Neural cell (in vitro differentiated cells): Measurements from ENCODE around the gene HAPLN2. TPM values are rescaled to one million over a fixed set of nuclear protein-coding genes. Genes with fewer than 3 reads are reported as not detected.
"Not testable (repeated sequence)": the region's sequence is repeated elsewhere in the genome, so short reads cannot be mapped to it uniquely, and the experiment has no call there.

Source experiments
- H2AFZ ChIP-seq: fragments of 200-600, 300-800 bp; sonication (generic), shearing (Covaris generic); 2 replicates; pipeline ENCODE4 v1.6.0; 2014; ENCODE audit warnings: low read depth, mild to moderate bottlenecking, antibody characterized with exemption, low read length, moderate library complexity
- H3F3A ChIP-seq: fragments of 200-600 bp; shearing (Covaris generic); 2 replicates; pipeline ENCODE4 v1.6.1; 2016; ENCODE audit warnings: mild to moderate bottlenecking, moderate library complexity, mixed read lengths, antibody characterized with exemption, low read length; ENCODE audit not compliant: insufficient read depth, poor library complexity, severe bottlenecking
- H3K27ac ChIP-seq: fragments of 200-600, 300-800 bp; sonication (generic), shearing (Covaris generic); 2 replicates; pipeline ENCODE4 v1.5.1; 2014; ENCODE audit warnings: mild to moderate bottlenecking, low read length, moderate library complexity
- H3K27me3 ChIP-seq: fragments of 300-800, 200-600 bp; sonication (generic), shearing (Covaris generic); 2 replicates; pipeline ENCODE4 v1.6.0; 2014; ENCODE audit warnings: mild to moderate bottlenecking, low read depth, low read length, moderate library complexity; ENCODE audit not compliant: insufficient read depth
- H3K36me3 ChIP-seq: fragments of 300-800, 200-600 bp; sonication (generic), shearing (Covaris generic); 2 replicates; pipeline ENCODE4 v1.5.1; 2014; ENCODE audit warnings: mild to moderate bottlenecking, antibody characterized with exemption, low read length, moderate library complexity; ENCODE audit not compliant: insufficient read depth
- H3K4me2 ChIP-seq: fragments of 300-800, 200-600 bp; sonication (generic), shearing (Covaris generic); 2 replicates; pipeline ENCODE4 v1.6.0; 2014; ENCODE audit warnings: mild to moderate bottlenecking, low read length
- H3K4me3 ChIP-seq: fragments of 300-800, 200-600 bp; sonication (generic), shearing (Covaris generic); 2 replicates; pipeline ENCODE4 v1.5.1; 2014; ENCODE audit warnings: mild to moderate bottlenecking, low read length, moderate library complexity
- H3K79me2 ChIP-seq: fragments of 200-600 bp; shearing (Covaris generic); replicated peaks from 2 replicates; pipeline ENCODE4 v1.6.0; 2014; ENCODE audit warnings: mild to moderate bottlenecking, low read length, moderate library complexity; ENCODE audit not compliant: insufficient read depth
- H3K9ac ChIP-seq: fragments of 300-800, 200-600 bp; sonication (generic), shearing (Covaris generic); 2 replicates; pipeline ENCODE4 v1.6.1; 2016; ENCODE audit warnings: mild to moderate bottlenecking, low read length, mixed read lengths
- H3K9me2 ChIP-seq: fragments of 200-600 bp; shearing (Covaris generic); 2 replicates; pipeline ENCODE4 v1.6.1; 2016; ENCODE audit warnings: mild to moderate bottlenecking, low read length, mixed read lengths; ENCODE audit not compliant: insufficient read depth
- H3K9me3 ChIP-seq: fragments of 200-600, 300-800 bp; sonication (generic), shearing (Covaris generic); 2 replicates; pipeline ENCODE4 v1.6.1; 2016; ENCODE audit warnings: mild to moderate bottlenecking, mixed run types, low read length, moderate library complexity, mixed read lengths
- H4K20me1 ChIP-seq: fragments of 200-600 bp; shearing (Covaris generic); 2 replicates; pipeline ENCODE4 v1.6.1; 2016; ENCODE audit warnings: mild to moderate bottlenecking, mixed run types; ENCODE audit not compliant: insufficient read depth
- EP300 ChIP-seq: fragments of 450-650 bp; conservative IDR thresholded peaks from 2 replicates; pipeline ENCODE4 v1.6.1; 2014; ENCODE audit warnings: antibody characterized with exemption, mild to moderate bottlenecking, moderate library complexity; ENCODE audit not compliant: poor library complexity, severe bottlenecking
- EZH2 ChIP-seq: fragments of 200-600, 300-800 bp; shearing (Covaris generic), sonication (generic); IDR thresholded peaks from 2 replicates; pipeline ENCODE4 v1.6.1; 2014; ENCODE audit warnings: antibody characterized with exemption, low read length, borderline replicate concordance, mild to moderate bottlenecking; ENCODE audit not compliant: insufficient read depth, poor library complexity, severe bottlenecking
- MXI1 ChIP-seq: fragments of 450-650 bp; conservative IDR thresholded peaks from 2 replicates; pipeline ENCODE4 v1.6.1; 2014; ENCODE audit warnings: antibody characterized with exemption, mild to moderate bottlenecking; ENCODE audit not compliant: poor library complexity, severe bottlenecking
- POLR2AphosphoS5 ChIP-seq: IDR thresholded peaks from 2 replicates; pipeline ENCODE4 v1.6.1; 2012
- RAD21 ChIP-seq: fragments of 450-650 bp; conservative IDR thresholded peaks from 2 replicates; pipeline ENCODE4 v1.6.1; 2014; ENCODE audit warnings: antibody characterized with exemption, mild to moderate bottlenecking, moderate library complexity
- SMC3 ChIP-seq: fragments of 450-650 bp; conservative IDR thresholded peaks from 2 replicates; pipeline ENCODE4 v1.6.1; 2014; ENCODE audit warnings: antibody characterized with exemption, mild to moderate bottlenecking, moderate library complexity; ENCODE audit not compliant: poor library complexity
- TAF1 ChIP-seq: IDR thresholded peaks from 2 replicates; pipeline ENCODE4 v1.6.1; 2012; ENCODE audit warnings: low read depth
- polyA plus RNA-seq: library from polyadenylated mRNA; depleted of rRNA; stranded (reverse); fragments of >200 nt; gene quantifications from 2 replicates; pipeline ENCODE4 v1.2.3, GENCODE V29; 2014
- TF ChIP-seq, protein P1 (sequence below): fragments of 450-650 bp; IDR thresholded peaks from 2 replicates; pipeline ENCODE4 v1.5.1; 2014; ENCODE audit warnings: antibody characterized with exemption, mild to moderate bottlenecking, moderate library complexity; ENCODE audit not compliant: poor library complexity, severe bottlenecking
- TF ChIP-seq, protein P2 (sequence below): IDR thresholded peaks from 2 replicates; pipeline ENCODE4 v1.6.1; 2012; ENCODE audit warnings: borderline replicate concordance

HAPLN2 gene
- polyA plus RNA-seq, 1 donor from 2014 or later = 22.9 TPM

DNA sequence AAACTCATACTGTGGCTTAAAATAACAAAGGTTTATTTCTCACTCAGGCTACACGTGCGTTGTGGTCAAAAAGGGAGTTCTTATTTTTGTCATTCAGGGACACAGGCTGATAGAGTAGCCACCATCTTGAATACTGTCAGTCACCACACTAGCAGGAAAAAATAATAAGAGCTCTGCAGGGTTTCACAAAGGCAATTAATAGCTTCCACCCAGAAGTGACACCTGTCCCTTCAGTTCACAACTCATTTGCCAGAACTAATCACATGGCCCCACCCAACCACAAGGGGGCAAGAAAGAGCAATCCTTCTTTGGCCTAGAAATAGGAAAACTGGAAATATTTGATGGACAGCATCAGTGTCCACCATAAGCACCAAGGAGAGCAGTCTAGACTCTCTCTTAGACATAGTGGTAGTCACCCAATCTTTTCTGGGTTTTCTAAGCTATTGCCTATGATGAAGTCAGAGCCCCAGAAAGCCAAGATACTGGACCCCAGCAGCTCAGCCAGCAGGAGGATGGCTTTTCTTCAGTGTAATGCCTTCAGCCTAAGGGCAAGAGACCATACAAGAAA lies 8.2 kb downstream of the HAPLN2 start:
- no peak overlapping the region for H3K27ac ChIP-seq
- no peaks in the 10 kb centered on the region for H3F3A ChIP-seq
- no peak overlapping the region for H3K4me2 ChIP-seq
- H3K36me3 ChIP-seq = no peaks in the 10 kb centered on the region
- H2AFZ ChIP-seq = no peak overlapping the region
- no peak overlapping the region for H3K9ac ChIP-seq
- H3K9me2 ChIP-seq = no peaks in the 10 kb centered on the region
- no peak overlapping the region for H3K4me3 ChIP-seq
- no peaks in the 10 kb centered on the region for H3K79me2 ChIP-seq
- TF ChIP-seq POLR2AphosphoS5 (no peak), RAD21 (peak; percentile 22)
- TF ChIP-seq, protein P1, sequence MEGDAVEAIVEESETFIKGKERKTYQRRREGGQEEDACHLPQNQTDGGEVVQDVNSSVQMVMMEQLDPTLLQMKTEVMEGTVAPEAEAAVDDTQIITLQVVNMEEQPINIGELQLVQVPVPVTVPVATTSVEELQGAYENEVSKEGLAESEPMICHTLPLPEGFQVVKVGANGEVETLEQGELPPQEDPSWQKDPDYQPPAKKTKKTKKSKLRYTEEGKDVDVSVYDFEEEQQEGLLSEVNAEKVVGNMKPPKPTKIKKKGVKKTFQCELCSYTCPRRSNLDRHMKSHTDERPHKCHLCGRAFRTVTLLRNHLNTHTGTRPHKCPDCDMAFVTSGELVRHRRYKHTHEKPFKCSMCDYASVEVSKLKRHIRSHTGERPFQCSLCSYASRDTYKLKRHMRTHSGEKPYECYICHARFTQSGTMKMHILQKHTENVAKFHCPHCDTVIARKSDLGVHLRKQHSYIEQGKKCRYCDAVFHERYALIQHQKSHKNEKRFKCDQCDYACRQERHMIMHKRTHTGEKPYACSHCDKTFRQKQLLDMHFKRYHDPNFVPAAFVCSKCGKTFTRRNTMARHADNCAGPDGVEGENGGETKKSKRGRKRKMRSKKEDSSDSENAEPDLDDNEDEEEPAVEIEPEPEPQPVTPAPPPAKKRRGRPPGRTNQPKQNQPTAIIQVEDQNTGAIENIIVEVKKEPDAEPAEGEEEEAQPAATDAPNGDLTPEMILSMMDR = peak; percentile 51
- H3K9me3 ChIP-seq = no peaks in the 10 kb centered on the region
- H4K20me1 ChIP-seq = no peaks in the 10 kb centered on the region
- H3K27me3 ChIP-seq = peaks cover 42% of the 10 kb centered on the region

DNA sequence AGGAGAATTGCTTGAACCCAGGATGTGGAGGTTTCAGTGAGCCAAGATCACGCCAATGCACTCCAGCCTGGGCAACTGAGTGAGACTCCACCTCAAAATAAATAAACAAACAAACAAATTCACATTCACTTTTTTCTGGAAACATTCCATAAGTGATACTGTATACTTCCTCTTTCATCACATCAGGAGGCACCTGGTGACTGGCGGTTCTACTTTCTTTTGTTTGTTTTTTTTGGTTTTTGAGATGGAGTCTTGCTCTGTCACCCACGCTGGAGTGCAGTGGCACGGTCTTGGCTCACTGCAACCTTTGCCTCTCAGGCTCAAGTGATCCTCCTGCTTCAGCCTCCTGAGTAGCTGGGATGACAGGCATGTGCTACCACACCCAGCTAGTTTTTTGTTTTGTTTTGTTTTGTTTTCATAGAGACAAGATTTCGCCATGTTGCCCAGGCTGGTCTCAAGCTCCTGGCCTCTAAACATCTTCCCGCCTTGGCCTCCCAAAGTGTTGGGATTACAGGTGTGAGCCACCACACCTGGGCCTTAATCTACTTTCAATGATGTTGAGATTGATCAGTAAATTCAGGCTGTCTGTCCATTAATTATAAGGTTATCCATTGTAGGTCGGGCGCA lies 10.7 kb downstream of the HAPLN2 start:
- H3K27me3 ChIP-seq = peaks cover 20% of the 10 kb centered on the region
- H3K9me3 ChIP-seq = no peaks in the 10 kb centered on the region
- H3K79me2 ChIP-seq = no peaks in the 10 kb centered on the region
- H3K27ac ChIP-seq = no peak overlapping the region
- TF ChIP-seq RAD21 (no peak), TAF1 (no peak), MXI1 (no peak), EZH2 (no peak), SMC3 (no peak), POLR2AphosphoS5 (no peak), EP300 (no peak)
- TF ChIP-seq, protein P2, sequence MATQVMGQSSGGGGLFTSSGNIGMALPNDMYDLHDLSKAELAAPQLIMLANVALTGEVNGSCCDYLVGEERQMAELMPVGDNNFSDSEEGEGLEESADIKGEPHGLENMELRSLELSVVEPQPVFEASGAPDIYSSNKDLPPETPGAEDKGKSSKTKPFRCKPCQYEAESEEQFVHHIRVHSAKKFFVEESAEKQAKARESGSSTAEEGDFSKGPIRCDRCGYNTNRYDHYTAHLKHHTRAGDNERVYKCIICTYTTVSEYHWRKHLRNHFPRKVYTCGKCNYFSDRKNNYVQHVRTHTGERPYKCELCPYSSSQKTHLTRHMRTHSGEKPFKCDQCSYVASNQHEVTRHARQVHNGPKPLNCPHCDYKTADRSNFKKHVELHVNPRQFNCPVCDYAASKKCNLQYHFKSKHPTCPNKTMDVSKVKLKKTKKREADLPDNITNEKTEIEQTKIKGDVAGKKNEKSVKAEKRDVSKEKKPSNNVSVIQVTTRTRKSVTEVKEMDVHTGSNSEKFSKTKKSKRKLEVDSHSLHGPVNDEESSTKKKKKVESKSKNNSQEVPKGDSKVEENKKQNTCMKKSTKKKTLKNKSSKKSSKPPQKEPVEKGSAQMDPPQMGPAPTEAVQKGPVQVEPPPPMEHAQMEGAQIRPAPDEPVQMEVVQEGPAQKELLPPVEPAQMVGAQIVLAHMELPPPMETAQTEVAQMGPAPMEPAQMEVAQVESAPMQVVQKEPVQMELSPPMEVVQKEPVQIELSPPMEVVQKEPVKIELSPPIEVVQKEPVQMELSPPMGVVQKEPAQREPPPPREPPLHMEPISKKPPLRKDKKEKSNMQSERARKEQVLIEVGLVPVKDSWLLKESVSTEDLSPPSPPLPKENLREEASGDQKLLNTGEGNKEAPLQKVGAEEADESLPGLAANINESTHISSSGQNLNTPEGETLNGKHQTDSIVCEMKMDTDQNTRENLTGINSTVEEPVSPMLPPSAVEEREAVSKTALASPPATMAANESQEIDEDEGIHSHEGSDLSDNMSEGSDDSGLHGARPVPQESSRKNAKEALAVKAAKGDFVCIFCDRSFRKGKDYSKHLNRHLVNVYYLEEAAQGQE = no peak
- TF ChIP-seq, protein P1 = no peak
- H2AFZ ChIP-seq = no peak overlapping the region
- no peaks in the 10 kb centered on the region for H3K36me3 ChIP-seq
- no peak overlapping the region for H3K9ac ChIP-seq
- H3K4me2 ChIP-seq = no peak overlapping the region
- H3K9me2 ChIP-seq = no peaks in the 10 kb centered on the region
- no peak overlapping the region for H3K4me3 ChIP-seq
- no peaks in the 10 kb centered on the region for H4K20me1 ChIP-seq
- no peaks in the 10 kb centered on the region for H3F3A ChIP-seq

DNA sequence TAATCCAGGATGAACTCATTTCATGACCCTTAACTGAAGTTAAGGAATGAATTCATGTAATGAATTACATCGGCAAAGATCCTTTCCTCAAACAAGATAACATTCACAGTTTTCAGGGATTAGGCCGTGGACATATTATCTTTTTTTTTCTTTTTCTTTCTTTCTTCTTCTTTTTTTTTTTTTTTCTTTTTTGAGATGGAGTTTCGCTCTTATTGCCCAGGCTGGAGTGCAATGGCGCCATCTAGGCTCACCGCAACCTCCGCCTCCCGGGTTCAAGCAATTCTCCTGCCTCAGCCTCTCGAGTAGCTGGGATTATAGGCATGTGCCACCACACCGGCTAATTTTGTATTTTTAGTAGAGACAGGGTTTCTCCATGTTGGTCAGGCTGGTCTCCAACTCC lies 11.9 kb downstream of the HAPLN2 start:
- H3K4me3 ChIP-seq, H2AFZ ChIP-seq, H3K27ac ChIP-seq, H3K9me3 ChIP-seq, H3K79me2 ChIP-seq, H3K9ac ChIP-seq, H3F3A ChIP-seq, H3K27me3 ChIP-seq, H3K9me2 ChIP-seq, H4K20me1 ChIP-seq, H3K36me3 ChIP-seq, H3K4me2 ChIP-seq: not testable (repeated sequence)
